Nephron progenitor cell (in vitro differentiated cells): ENCODE data around the gene SNX2.

ENCODE experiments used
- DNase-seq: peaks from one replicate; pipeline ENCODE4 v3.0.0; 2021
- H3K27ac Mint-ChIP-seq: 2 replicates; pipeline ENCODE4 v1.8.0; 2021; ENCODE audit warnings: mild to moderate bottlenecking, moderate library complexity, mixed read lengths
- H3K27me3 Mint-ChIP-seq: 2 replicates; pipeline ENCODE4 v1.8.0; 2021; ENCODE audit warnings: mild to moderate bottlenecking, low read depth, mixed read lengths; ENCODE audit not compliant: poor library complexity
- H3K36me3 Mint-ChIP-seq: 2 replicates; pipeline ENCODE4 v1.8.0; 2021; ENCODE audit warnings: low read depth, mixed read lengths
- H3K4me1 Mint-ChIP-seq: 2 replicates; pipeline ENCODE4 v1.8.0; 2021; ENCODE audit warnings: mixed read lengths
- H3K4me3 Mint-ChIP-seq: 2 replicates; pipeline ENCODE4 v1.8.0; 2021; ENCODE audit warnings: mild to moderate bottlenecking, moderate library complexity, mixed read lengths
- H3K9me3 Mint-ChIP-seq: 2 replicates; pipeline ENCODE4 v1.8.0; 2021; ENCODE audit warnings: mild to moderate bottlenecking, moderate library complexity, mixed read lengths
- CTCF ChIP-seq: fragments of 200-600 bp; sonication (generic); IDR thresholded peaks from 2 replicates; pipeline ENCODE4 v1.5.0; 2021; ENCODE audit warnings: antibody characterized with exemption

SNX2 gene

GRCh38 chr5:122835681-122836080 lies 60.8 kb downstream of the SNX2 start:
- DNase-seq, result no peak
- Mint-ChIP-seq H3K9me3 (peaks cover 5% of the 10 kb centered on the region), H3K27me3 (peaks cover 8% of the 10 kb centered on the region), H3K27ac (no peak overlapping the region), H3K4me1 (no peaks in the 10 kb centered on the region), H3K36me3 (peaks cover 16% of the 10 kb centered on the region), H3K4me3 (no peak overlapping the region)
- TF ChIP-seq CTCF, result no peak

- no peak overlapping the region for H3K4me3 Mint-ChIP-seq
- peaks cover 6% of the 10 kb centered on the region for H3K9me3 Mint-ChIP-seq
- H3K36me3 Mint-ChIP-seq, result peaks cover 12% of the 10 kb centered on the region
- no peak for DNase-seq
- TF ChIP-seq CTCF, result no peak
- H3K4me1 Mint-ChIP-seq, result no peaks in the 10 kb centered on the region
- no peak overlapping the region for H3K27ac Mint-ChIP-seq
- peaks cover 8% of the 10 kb centered on the region for H3K27me3 Mint-ChIP-seq
Observed at GRCh38 chr5:122836947-122837346, 62.1 kb downstream of the SNX2 start.

GRCh38 chr5:122839731-122840130 lies 64.9 kb downstream of the SNX2 start:
- Mint-ChIP-seq H3K27ac (no peak overlapping the region), H3K4me3 (no peak overlapping the region), H3K27me3 (peaks cover 23% of the 10 kb centered on the region), H3K4me1 (peaks cover 7% of the 10 kb centered on the region), H3K9me3 (peaks cover 6% of the 10 kb centered on the region), H3K36me3 (peaks cover 16% of the 10 kb centered on the region)
- no peak for DNase-seq
- TF ChIP-seq CTCF, result no peak

GRCh38 chr5:122842016-122842580 lies 67.2 kb downstream of the SNX2 start:
- Mint-ChIP-seq H3K27ac (no peak overlapping the region), H3K4me3 (no peak overlapping the region), H3K36me3 (peaks cover 16% of the 10 kb centered on the region), H3K9me3 (peaks cover 6% of the 10 kb centered on the region), H3K27me3 (peaks cover 27% of the 10 kb centered on the region), H3K4me1 (peaks cover 22% of the 10 kb centered on the region)
- no peak for DNase-seq
- TF ChIP-seq CTCF, result no peak

- TF ChIP-seq CTCF, result no peak
- DNase-seq, result no peak
- peaks cover 23% of the 10 kb centered on the region for H3K27me3 Mint-ChIP-seq
- H3K36me3 Mint-ChIP-seq, result peaks cover 16% of the 10 kb centered on the region
- H3K4me1 Mint-ChIP-seq, result peaks cover 30% of the 10 kb centered on the region
- peaks cover 6% of the 10 kb centered on the region for H3K9me3 Mint-ChIP-seq
- peak overlapping the region; percentile 87 for H3K4me3 Mint-ChIP-seq
- peak overlapping the region; percentile 31 for H3K27ac Mint-ChIP-seq
Observed at GRCh38 chr5:122844136-122844909, 69.4 kb downstream of the SNX2 start.

- Mint-ChIP-seq H3K9me3 (peaks cover 9% of the 10 kb centered on the region), H3K36me3 (peaks cover 20% of the 10 kb centered on the region), H3K4me3 (peak overlapping the region; percentile 87), H3K27me3 (peaks cover 21% of the 10 kb centered on the region), H3K4me1 (peaks cover 30% of the 10 kb centered on the region), H3K27ac (peak overlapping the region; percentile 31)
- no peak for DNase-seq
- no peak for TF ChIP-seq CTCF
Observed at GRCh38 chr5:122844910-122845228, 70.0 kb downstream of the SNX2 start.
